K562 (cell line): ENCODE results near the gene IL12A. TPM values are rescaled to one million over a fixed set of nuclear protein-coding genes. Genes with fewer than 3 reads are reported as not detected.

Experiments
- ATAC-seq: fragments of 200-7000 bp; cut with Tn5 transposase; 3 replicates; pipeline ENCODE4 v1.9.1; 2020; ENCODE audit warnings: moderate library complexity
- BruUV-seq: library from RNA; stranded (reverse); fragments of 400-500 nt; replicated peaks from 2 replicates; lab custom pipeline; 2021; lab: Mats Ljungman, UMichigan
- CTCF ChIA-PET: fragments of 300-600 bp; formaldehyde crosslinking; extraction: SDS; loops from one replicate; lab custom pipeline; 2021; ENCODE audit warnings: low intra/inter-chr PET ratio; lab: Yijun Ruan, JAX
- POLR2A ChIA-PET: fragments of 300-600, 350-650 bp; sonication (Branson Sonifier 250); formaldehyde crosslinking; extraction: SDS; loops from one replicate; lab custom pipeline; 2021; ENCODE audit warnings: antibody characterized with exemption, inconsistent platforms; lab: Yijun Ruan, JAX
- DNase-seq, 4 experiments: peaks; one replicate each; pipeline versions ENCODE4 v3.0.0 to v3.0.0-alpha.2; 2011 to 2018; ENCODE audit warnings: low spot score in 3 of 4, mixed read lengths in 3 of 4; ENCODE audit errors: extremely low read depth in 1 of 4
- FAIRE-seq: peaks from 2 replicates; lab custom pipeline; 2011; peaks lifted over from hg19 to GRCh38; lab: Jason Lieb, UNC
- H2AFZ ChIP-seq: 2 replicates; pipeline ENCODE4 v1.6.0; 2011; ENCODE audit warnings: low read depth, low read length, control low read depth, inconsistent platforms
- H3K27ac ChIP-seq: fragments of 200-600 bp; 3 replicates; pipeline ENCODE4 v1.8.0; 2011; ENCODE audit warnings: low read depth, mild to moderate bottlenecking, control low read depth, inconsistent platforms, low read length, moderate library complexity, mixed read lengths; ENCODE audit errors: extremely low read depth
- H3K27me3 ChIP-seq, 2 experiments: fragments of 300-600 bp in 1 of 2; 2 replicates in 1 of 2; 3 replicates in 1 of 2; pipeline versions ENCODE4 v1.6.0 to v1.8.0; 2011; ENCODE audit warnings: inconsistent platforms in 2 of 2, low read length in 2 of 2, mild to moderate bottlenecking in 1 of 2, mixed read lengths in 1 of 2, moderate library complexity in 1 of 2; ENCODE audit not compliant: control insufficient read depth in 2 of 2, insufficient read depth in 2 of 2
- H3K36me3 ChIP-seq: fragments of 300-600 bp; 3 replicates; pipeline ENCODE4 v1.8.0; 2011; ENCODE audit warnings: mild to moderate bottlenecking, low read length, inconsistent platforms; ENCODE audit not compliant: control insufficient read depth, insufficient read depth
- H3K4me1 ChIP-seq, 2 experiments: fragments of 200-600 bp in 1 of 2; replicated peaks in 1 of 2; 2 replicates in 1 of 2; 3 replicates in 1 of 2; pipeline versions ENCODE4 v1.5.1 to v1.8.0; 2011; ENCODE audit warnings: inconsistent platforms in 2 of 2, low read length in 2 of 2, mild to moderate bottlenecking in 1 of 2, mixed read lengths in 1 of 2, moderate library complexity in 1 of 2; ENCODE audit not compliant: control insufficient read depth in 2 of 2, insufficient read depth in 2 of 2
- H3K4me2 ChIP-seq: 2 replicates; pipeline ENCODE4 v1.6.1; 2011; ENCODE audit warnings: low read length, control low read depth, inconsistent platforms, mixed read lengths; ENCODE audit not compliant: insufficient read depth
- H3K4me3 ChIP-seq: fragments of 200-600 bp; sonication (generic), shearing (Covaris generic); 2 replicates; pipeline ENCODE4 v1.5.1; 2016; ENCODE audit warnings: control low read depth, inconsistent platforms
- H3K79me2 ChIP-seq: fragments of 200-600 bp; 3 replicates; pipeline ENCODE4 v1.8.0; 2011; ENCODE audit warnings: low read length, inconsistent platforms; ENCODE audit not compliant: control insufficient read depth, insufficient read depth
- H3K9ac ChIP-seq, 2 experiments: 2 replicates each; pipeline versions ENCODE4 v1.6.0 to v1.6.1; 2011; ENCODE audit warnings: low read depth in 2 of 2, low read length in 2 of 2, control low read depth in 1 of 2, inconsistent platforms in 1 of 2, mild to moderate bottlenecking in 1 of 2, mixed read lengths in 1 of 2; ENCODE audit not compliant: insufficient read depth in 1 of 2
- H3K9me1 ChIP-seq: one replicate; pipeline ENCODE4 v1.6.0; 2011; ENCODE audit warnings: inconsistent platforms, mild to moderate bottlenecking, low read length, moderate library complexity; ENCODE audit not compliant: control insufficient read depth, insufficient read depth
- H3K9me3 ChIP-seq: replicated peaks from 2 replicates; pipeline ENCODE4 v1.5.1; 2011; ENCODE audit warnings: low read depth, low read length, inconsistent platforms; ENCODE audit not compliant: control insufficient read depth, insufficient read depth
- H4K20me1 ChIP-seq: replicated peaks from 2 replicates; pipeline ENCODE4 v1.6.1; 2011; ENCODE audit warnings: low read length, inconsistent platforms, mixed read lengths; ENCODE audit not compliant: control insufficient read depth, insufficient read depth
- DIDO1 ChIP-seq: fragments of 450-650 bp; IDR thresholded peaks from 2 replicates; pipeline ENCODE4 v1.6.1; 2016; ENCODE audit warnings: low read depth, missing biosample characterization, missing genetic modification characterization
- HMG20B ChIP-seq: fragments of 250-450 bp; sonication (Bioruptor Pico); IDR thresholded peaks from 2 replicates; pipeline ENCODE4 v1.5.0; 2021; ENCODE audit warnings: mild to moderate bottlenecking
- U2AF1 ChIP-seq: fragments of 200-400 bp; formaldehyde crosslinking; optimal IDR thresholded peaks from 2 replicates; pipeline ENCODE3; 2017; ENCODE audit warnings: mild to moderate bottlenecking, low read depth, low read length, moderate library complexity
- ZEB2 ChIP-seq: fragments of 450-650 bp; IDR thresholded peaks from 2 replicates; pipeline ENCODE4 v1.6.1; 2016
- ZFP36 ChIP-seq: fragments of 150-350 bp; IDR thresholded peaks from 2 replicates; pipeline ENCODE4 v1.6.1; 2018; ENCODE audit warnings: low read length, low read depth; ENCODE audit not compliant: partially characterized antibody
- WGBS: fragments of 100-300 bp; shearing (Covaris generic); methylation state at CpG from one replicate; pipeline ENCODE4 v1.1.6; 2016; ENCODE audit warnings: low coverage, mixed read lengths; ENCODE audit not compliant: insufficient coverage; ENCODE audit errors: missing lambda C conversion rate; 5-methylcytosine and 5-hydroxymethylcytosine counted together
- in situ Hi-C: fragments of 300-500 bp; cut with MboI; formaldehyde crosslinking; loops from 4 replicates; pipeline ENCODE4 v1.15.0; 2018; ENCODE audit warnings: inconsistent platforms, mixed read lengths
- intact Hi-C: fragments of 100-400 bp; cut with micrococcal nuclease; formaldehyde crosslinking; loops from 2 replicates; pipeline ENCODE4 v1.14.2; 2022
- polyA plus RNA-seq, 8 experiments: library from polyadenylated mRNA; depleted of rRNA in 4 of 8; stranded (reverse) in 5 of 8; unstranded in 3 of 8; fragments of >200 nt; fragmentation: Nextera tagmentation in 2 of 8; fragmentation: Illumina TruSeq in 1 of 8; extraction: Ambion mirVana in 2 of 8; extraction: Trizol in 1 of 8; gene quantifications; 2 replicates each; pipeline versions ENCODE4 v1.2.1 to v1.2.3, GENCODE V29; 2011 to 2014; ENCODE audit warnings: inconsistent platforms in 1 of 8, missing spikeins in 1 of 8
- total RNA-seq, 7 experiments: library from RNA; depleted of rRNA in 6 of 7; stranded (reverse); fragments of >200 nt in 6 of 7; fragmentation: Illumina TruSeq in 2 of 7; extraction: Trizol in 2 of 7; gene quantifications; 2 replicates each; pipeline versions ENCODE4 v1.2.1 to v1.2.3, GENCODE V29; 2011 to 2021; ENCODE audit warnings: low replicate concordance in 1 of 7
- TF ChIP-seq, protein P1 (sequence below): fragments of 200-800 bp; sonication (Bioruptor generic); IDR thresholded peaks from 2 replicates; pipeline ENCODE4 v1.6.1; 2017; ENCODE audit warnings: missing genetic modification characterization, missing compliant biosample characterization

Gene IL12A
- total and polyA plus RNA-seq, 9 of the 15 experiments (the other 6 are each of a cell fraction or from before 2014, with no cell fraction given) = not detected

DNA sequence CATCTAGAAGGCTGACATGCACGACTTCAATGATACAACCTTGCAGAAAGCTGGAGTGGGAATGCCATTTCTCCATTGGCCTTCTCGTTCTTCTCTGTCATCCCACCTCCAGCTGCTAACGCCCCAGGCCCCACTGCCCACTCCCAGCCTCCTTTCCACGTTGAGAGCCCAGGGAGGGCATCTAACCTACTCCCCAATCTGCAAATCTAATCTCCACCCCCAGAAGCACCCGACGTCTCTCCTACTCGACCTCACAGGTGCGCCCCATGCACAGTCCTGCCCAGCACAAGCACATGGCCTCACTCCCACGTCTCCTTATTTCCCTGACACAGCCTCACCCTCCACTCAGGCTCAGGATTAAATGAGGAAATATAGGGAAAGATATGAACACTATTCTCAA, 33.4 kb downstream of the IL12A start:
- no peak for DNase-seq
- POLR2A ChIA-PET = interaction anchor here (0.6 kb wide), 1 partner anchor 1226 kb away, joined by 3 read pairs; no protein-coding TSS in a partner anchor
- intact Hi-C loops = no loop called here
- ATAC-seq = no peak
- Histone ChIP-seq H3K9me1 (no peaks in the 10 kb centered on the region), H3K4me3 (no peak overlapping the region), H3K4me2 (no peak overlapping the region), H3K79me2 (no peaks in the 10 kb centered on the region), H3K27ac (no peak overlapping the region), H3K4me1 (no peaks in the 10 kb centered on the region), H3K27me3 (peaks cover 0 to 10% of the 10 kb centered on the region in 2 experiments), H3K9me3 (no peaks in the 10 kb centered on the region), H2AFZ (no peak overlapping the region), H3K36me3 (no peaks in the 10 kb centered on the region), H4K20me1 (no peaks in the 10 kb centered on the region), H3K9ac (no peak overlapping the region)
- 0% methylated on average over 9 of the region's 9 CpGs for WGBS
- no peak for TF ChIP-seq HMG20B
- TF ChIP-seq ZFP36 = no peak
- no peak for TF ChIP-seq DIDO1 (tag)
- TF ChIP-seq U2AF1 = no peak
- no peak for TF ChIP-seq ZEB2
- TF ChIP-seq, protein P1, sequence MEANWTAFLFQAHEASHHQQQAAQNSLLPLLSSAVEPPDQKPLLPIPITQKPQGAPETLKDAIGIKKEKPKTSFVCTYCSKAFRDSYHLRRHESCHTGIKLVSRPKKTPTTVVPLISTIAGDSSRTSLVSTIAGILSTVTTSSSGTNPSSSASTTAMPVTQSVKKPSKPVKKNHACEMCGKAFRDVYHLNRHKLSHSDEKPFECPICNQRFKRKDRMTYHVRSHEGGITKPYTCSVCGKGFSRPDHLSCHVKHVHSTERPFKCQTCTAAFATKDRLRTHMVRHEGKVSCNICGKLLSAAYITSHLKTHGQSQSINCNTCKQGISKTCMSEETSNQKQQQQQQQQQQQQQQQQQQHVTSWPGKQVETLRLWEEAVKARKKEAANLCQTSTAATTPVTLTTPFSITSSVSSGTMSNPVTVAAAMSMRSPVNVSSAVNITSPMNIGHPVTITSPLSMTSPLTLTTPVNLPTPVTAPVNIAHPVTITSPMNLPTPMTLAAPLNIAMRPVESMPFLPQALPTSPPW (CRISPR knock-in tag) = no peak
- BruUV-seq = no TSS peak
- CTCF ChIA-PET = no interaction called here
- no peak for FAIRE-seq
- in situ Hi-C loops = no loop called here
